NK-92 treated with Interleukin-12 subunit alpha and Interleukin-12 subunit beta, amount 100 ng/mL, for 24 hours (cell line): ENCODE data around the gene IPCEF1.
A peak's percentile ranks its signal among the peaks of the same experiment; 100 is the strongest.
"Not testable (repeated sequence)": the region's sequence is repeated elsewhere in the genome, so short reads cannot be mapped to it uniquely, and the experiment has no call there.

Experiments
- DNase-seq: peaks from one replicate; lab custom pipeline; 2025; lab: John Stamatoyannopoulos, UW

The IPCEF1 gene

DNA sequence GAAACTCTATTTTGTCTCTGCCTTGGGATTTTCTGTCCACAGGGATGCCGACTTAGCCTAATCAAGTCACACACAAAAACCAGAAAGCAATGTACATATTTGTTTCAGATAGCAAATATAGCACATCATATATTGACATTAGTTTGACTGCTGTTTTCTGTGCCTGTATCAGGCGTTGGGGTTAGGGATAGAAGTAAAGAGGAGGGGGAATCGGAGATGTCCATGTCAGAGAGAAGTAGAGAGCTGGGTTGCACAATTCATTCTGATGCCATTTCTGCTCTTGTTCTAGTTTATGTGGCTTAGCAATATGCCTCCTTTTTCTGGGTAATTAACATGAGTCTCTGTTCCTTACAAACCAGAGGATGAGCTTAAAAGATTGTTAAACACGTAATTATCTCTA lies 14.7 kb upstream of the IPCEF1 start:
- DNase-seq = no peak

- DNase-seq = no peak
Observed at GRCh38 chr6:154370545-154370944, 13.9 kb upstream of the IPCEF1 start.

GRCh38 chr6:154367839-154368695 lies 11.5 kb upstream of the IPCEF1 start:
- no peak for DNase-seq

GRCh38 chr6:154367336-154367735 lies 10.7 kb upstream of the IPCEF1 start:
- no peak for DNase-seq

DNA sequence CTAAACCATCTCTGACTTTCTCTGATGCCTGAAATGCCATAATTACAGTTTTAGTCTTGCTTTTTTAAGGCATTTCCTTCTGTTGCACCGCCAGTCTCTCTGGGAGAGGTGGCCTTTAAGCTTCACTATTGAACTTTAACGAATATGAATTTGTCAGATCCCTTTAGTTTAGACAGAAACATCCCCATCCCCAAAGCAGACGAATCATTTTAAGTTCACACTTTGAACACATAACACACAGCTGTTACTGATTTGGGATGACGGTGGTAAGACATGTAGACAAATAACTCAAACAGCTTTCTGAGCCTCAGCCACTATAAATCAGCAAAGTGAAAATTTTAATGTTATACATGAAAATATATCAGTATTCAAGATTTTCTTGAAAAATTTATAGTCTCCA lies 7.2 kb upstream of the IPCEF1 start:
- DNase-seq = no peak

- DNase-seq = no peak
Observed at GRCh38 chr6:154361476-154361875, 4.9 kb upstream of the IPCEF1 start.

DNA sequence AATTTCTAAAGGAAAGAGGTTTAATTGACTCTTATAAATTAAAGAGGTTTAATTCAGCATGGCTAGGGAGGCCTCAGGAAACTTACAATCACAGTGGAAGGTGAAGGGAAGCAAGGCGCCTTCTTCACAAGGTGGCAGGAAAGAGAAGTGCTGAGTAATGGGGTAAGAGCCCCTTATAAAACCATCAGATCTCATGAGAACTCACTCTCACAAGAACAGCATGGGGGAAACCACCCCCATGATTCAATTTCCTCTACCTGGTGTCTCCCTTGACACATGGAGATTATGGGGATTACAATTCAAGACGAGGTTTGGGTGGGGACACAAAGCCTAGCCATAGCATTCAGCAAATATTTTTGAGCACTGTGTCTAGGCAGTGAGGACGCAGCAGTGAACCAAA lies 3.9 kb upstream of the IPCEF1 start:
- DNase-seq = no peak

DNA sequence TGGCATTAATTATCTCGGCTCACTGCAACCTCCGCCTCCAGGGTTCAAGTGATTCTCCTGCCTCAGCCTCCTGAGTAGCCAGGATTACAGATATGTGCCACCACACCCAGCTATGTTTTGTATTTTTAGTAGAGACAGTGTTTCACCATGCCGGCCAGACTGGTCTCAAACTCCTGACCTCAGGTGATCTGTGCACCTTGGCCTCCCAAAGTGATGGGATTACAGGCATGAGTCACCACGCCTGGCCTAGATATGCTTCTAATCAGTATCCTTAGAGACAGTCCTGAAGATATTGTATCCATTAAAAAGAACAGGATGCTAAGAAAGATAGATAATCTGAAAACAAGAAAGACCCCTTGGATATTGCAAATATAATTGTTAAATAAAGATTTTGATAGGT lies 3.1 kb upstream of the IPCEF1 start:
- no peak for DNase-seq

- DNase-seq = no peak
Observed at GRCh38 chr6:154359161-154359574, 2.6 kb upstream of the IPCEF1 start.

- DNase-seq = no peak
Observed at GRCh38 chr6:154358019-154358545, 1.5 kb upstream of the IPCEF1 start.

- DNase-seq = no peak
Observed at GRCh38 chr6:154356113-154356512, 490 bp downstream of the IPCEF1 start.

- DNase-seq = no peak
Observed at GRCh38 chr6:154354265-154354777, 2.3 kb downstream of the IPCEF1 start.

GRCh38 chr6:154353626-154354025 lies 3.0 kb downstream of the IPCEF1 start:
- DNase-seq = no peak

GRCh38 chr6:154352898-154353585 lies 3.6 kb downstream of the IPCEF1 start:
- peak; percentile 10 for DNase-seq

- DNase-seq = no peak
Observed at GRCh38 chr6:154350293-154350692, 6.3 kb downstream of the IPCEF1 start.

- DNase-seq = no peak
Observed at GRCh38 chr6:154347981-154348380, 8.6 kb downstream of the IPCEF1 start.

DNA sequence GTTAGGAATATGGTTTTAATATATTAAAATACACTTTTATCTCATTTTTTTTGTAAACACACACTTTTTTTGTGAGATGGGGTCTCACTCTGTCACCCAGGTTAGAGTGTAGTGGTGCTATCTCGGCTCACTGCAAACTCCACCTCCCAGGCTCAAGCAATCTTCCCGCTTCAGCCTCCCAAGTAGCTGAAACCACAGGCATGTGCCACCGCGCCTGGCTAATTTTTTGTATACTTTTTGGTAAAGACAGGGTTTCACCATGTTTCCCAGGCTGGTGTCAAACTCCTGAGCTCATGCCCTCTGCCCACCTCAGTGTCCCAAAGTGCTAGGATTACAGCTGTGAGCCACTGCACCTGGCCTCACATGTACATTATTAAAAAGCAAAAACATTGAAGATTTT lies 10.8 kb downstream of the IPCEF1 start:
- no peak for DNase-seq

GRCh38 chr6:154343473-154344308 lies 12.9 kb downstream of the IPCEF1 start:
- DNase-seq = no peak

DNA sequence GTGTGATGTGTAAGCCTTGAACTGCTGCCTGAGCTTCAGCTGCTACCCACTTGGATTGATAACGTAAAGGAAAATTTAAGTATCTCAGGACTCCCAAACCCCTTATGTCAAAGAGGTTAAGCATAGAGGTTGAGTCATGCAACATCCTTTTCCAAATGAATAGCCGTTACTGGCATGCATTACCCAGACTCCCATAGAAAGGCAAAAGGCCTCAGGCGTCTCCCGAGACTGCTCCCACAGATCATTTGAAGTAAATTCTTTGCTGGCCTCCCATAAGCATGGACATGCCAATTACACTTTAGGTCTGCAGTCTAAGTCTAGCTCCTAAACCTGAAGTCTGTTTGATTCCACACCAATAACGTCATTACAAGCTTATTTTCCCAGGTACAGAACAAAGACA lies 14.7 kb downstream of the IPCEF1 start:
- DNase-seq = no peak

GRCh38 chr6:154341336-154341735 lies 15.3 kb downstream of the IPCEF1 start:
- DNase-seq = no peak

DNA sequence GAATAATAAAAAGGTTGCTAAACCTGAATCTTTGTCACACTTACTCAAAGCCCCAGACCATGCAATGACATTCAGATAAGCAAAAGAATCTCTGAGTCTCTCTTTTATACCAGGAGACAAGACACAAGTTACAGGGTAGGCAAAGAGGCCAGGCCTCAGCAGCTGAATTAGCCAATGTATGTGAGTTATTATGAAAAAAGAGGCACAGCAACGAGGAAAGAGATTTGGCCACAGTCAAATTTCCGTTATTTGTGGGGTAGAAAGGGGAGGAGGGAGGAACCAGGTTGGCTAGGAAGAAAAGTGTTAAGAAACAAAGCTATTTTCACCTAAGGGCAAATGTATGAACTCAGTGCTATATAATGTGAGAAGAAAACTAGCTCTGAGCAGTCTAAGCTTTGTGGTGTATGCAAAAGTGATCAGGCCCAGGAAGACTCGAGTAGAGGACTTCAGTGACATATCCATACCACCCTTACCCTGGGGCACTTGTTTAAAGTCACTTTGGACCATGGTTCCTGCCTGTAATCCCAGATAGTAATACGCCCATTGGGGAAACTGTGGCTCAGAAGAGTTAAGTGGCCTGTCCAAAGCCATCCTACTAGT lies 19.1 kb downstream of the IPCEF1 start:
- no peak for DNase-seq

DNA sequence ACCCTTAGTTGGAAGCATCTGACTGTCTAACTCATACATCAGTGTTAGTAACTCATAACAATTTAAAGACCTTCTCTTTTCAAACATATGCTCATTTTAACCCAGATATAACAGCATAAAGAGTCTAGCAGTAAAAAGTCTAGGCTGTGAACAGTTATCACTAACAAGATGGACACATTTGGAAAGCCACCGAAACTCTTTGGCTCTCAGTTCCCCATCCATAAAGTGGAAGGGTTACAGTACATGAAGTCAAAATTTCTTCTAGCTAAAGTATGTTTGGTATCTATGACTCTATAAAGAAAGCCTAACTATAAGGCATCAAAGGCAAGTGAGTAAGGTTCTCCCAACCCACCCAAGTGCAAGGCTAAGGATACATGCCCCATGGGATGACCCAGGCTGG lies 22.5 kb downstream of the IPCEF1 start:
- not testable (repeated sequence) for DNase-seq
